Neural progenitor cell (in vitro differentiated cells): ENCODE measurements around the gene NAT10. TPM values are rescaled to one million over a fixed set of nuclear protein-coding genes. Genes with fewer than 3 reads are reported as not detected.

Source experiments
- DNase-seq: peaks from one replicate; pipeline ENCODE4 v3.0.0-alpha.2; 2016; ENCODE audit warnings: low spot score
- H2AFZ ChIP-seq: fragments of 200-600 bp; sonication (generic); replicated peaks from 2 replicates; pipeline ENCODE4 v1.6.1; 2016; ENCODE audit warnings: antibody characterized with exemption
- H3F3A ChIP-seq: fragments of 200-600 bp; sonication (generic); 2 replicates; pipeline ENCODE4 v1.6.1; 2016; ENCODE audit warnings: antibody characterized with exemption, low read depth
- H3K27ac ChIP-seq: fragments of 200-600 bp; sonication (generic); 2 replicates; pipeline ENCODE4 v1.5.1; 2016; ENCODE audit warnings: mild to moderate bottlenecking
- H3K27me3 ChIP-seq: fragments of 200-600 bp; sonication (generic); 2 replicates; pipeline ENCODE4 v1.6.1; 2016; ENCODE audit warnings: mild to moderate bottlenecking, moderate library complexity
- H3K36me3 ChIP-seq: fragments of 200-600 bp; sonication (generic); 2 replicates; pipeline ENCODE4 v1.5.1; 2016
- H3K4me1 ChIP-seq: fragments of 200-600 bp; sonication (generic); 2 replicates; pipeline ENCODE4 v1.6.1; 2016; ENCODE audit warnings: mixed run types
- H3K4me2 ChIP-seq: fragments of 200-600 bp; sonication (generic); 2 replicates; pipeline ENCODE4 v1.6.1; 2016
- H3K4me3 ChIP-seq: fragments of 200-600 bp; sonication (generic); 2 replicates; pipeline ENCODE4 v1.5.1; 2016
- H3K79me2 ChIP-seq: fragments of 200-600 bp; sonication (generic); 2 replicates; pipeline ENCODE4 v1.6.1; 2016; ENCODE audit warnings: low read depth
- H3K9ac ChIP-seq: fragments of 200-600 bp; sonication (generic); 2 replicates; pipeline ENCODE4 v1.6.1; 2016
- H3K9me3 ChIP-seq: fragments of 200-600 bp; sonication (generic); 2 replicates; pipeline ENCODE4 v1.5.1; 2016; ENCODE audit warnings: low read depth
- H4K20me1 ChIP-seq: fragments of 200-600 bp; sonication (generic); 2 replicates; pipeline ENCODE4 v1.6.1; 2016; ENCODE audit warnings: low read depth
- H3K27ac Mint-ChIP-seq: 3 replicates; pipeline ENCODE4 v1.8.0; 2021; ENCODE audit warnings: mixed read lengths
- H3K27me3 Mint-ChIP-seq: 2 replicates; pipeline ENCODE4 v1.8.0; 2022; ENCODE audit warnings: low read depth, mild to moderate bottlenecking, inconsistent platforms, moderate library complexity, mixed read lengths; ENCODE audit not compliant: insufficient read depth
- H3K36me3 Mint-ChIP-seq: 3 replicates; pipeline ENCODE4 v1.8.0; 2021; ENCODE audit warnings: mixed read lengths
- H3K4me1 Mint-ChIP-seq: 3 replicates; pipeline ENCODE4 v1.8.0; 2021; ENCODE audit warnings: mixed read lengths
- H3K4me3 Mint-ChIP-seq: 3 replicates; pipeline ENCODE4 v1.8.0; 2021; ENCODE audit warnings: mild to moderate bottlenecking, moderate library complexity, mixed read lengths
- H3K9me3 Mint-ChIP-seq: 3 replicates; pipeline ENCODE4 v1.8.0; 2020; ENCODE audit warnings: mixed read lengths
- CTCF ChIP-seq: fragments of 200-600 bp; sonication (generic); IDR thresholded peaks from 2 replicates; pipeline ENCODE4 v1.5.1; 2017; ENCODE audit warnings: antibody characterized with exemption, mild to moderate bottlenecking
- EZH2 ChIP-seq: fragments of 200-600 bp; sonication (generic); IDR thresholded peaks from 2 replicates; pipeline ENCODE4 v1.6.1; 2017; ENCODE audit warnings: antibody characterized with exemption, mild to moderate bottlenecking, moderate library complexity
- EZH2phosphoT487 ChIP-seq: fragments of 200-600 bp; sonication (generic); IDR thresholded peaks from 2 replicates; pipeline ENCODE4 v1.6.1; 2017; ENCODE audit warnings: antibody characterized with exemption
- total RNA-seq: library from RNA; depleted of rRNA; stranded (reverse); fragments of >200 nt; gene quantifications from 2 replicates; pipeline ENCODE4 v1.2.3, GENCODE V29; 2015; ENCODE audit warnings: low replicate concordance

NAT10 gene
- total RNA-seq, 1 donor from 2014 or later = 42.9 TPM

GRCh38 chr11:34169686-34170085 lies 64.3 kb downstream of the NAT10 start:
- no peaks in the 10 kb centered on the region for H3K9me3 ChIP-seq
- no peak overlapping the region for H3K27ac Mint-ChIP-seq

GRCh38 chr11:34173050-34173449 lies 67.6 kb downstream of the NAT10 start:
- peaks cover 10% of the 10 kb centered on the region for H3K27me3 Mint-ChIP-seq
- no peak overlapping the region for H3K4me3 Mint-ChIP-seq
- Histone ChIP-seq H2AFZ (no peak overlapping the region), H3F3A (peaks cover 7% of the 10 kb centered on the region), H3K36me3 (no peaks in the 10 kb centered on the region), H3K4me3 (no peak overlapping the region), H4K20me1 (no peaks in the 10 kb centered on the region), H3K79me2 (no peaks in the 10 kb centered on the region), H3K9me3 (no peaks in the 10 kb centered on the region), H3K4me2 (no peak overlapping the region), H3K4me1 (peaks cover 11% of the 10 kb centered on the region), H3K9ac (no peak overlapping the region), H3K27ac (no peak overlapping the region), H3K27me3 (peaks cover 18% of the 10 kb centered on the region)
- peaks cover 14% of the 10 kb centered on the region for H3K4me1 Mint-ChIP-seq
- TF ChIP-seq EZH2phosphoT487 = no peak
- H3K27ac Mint-ChIP-seq = no peak overlapping the region
- no peaks in the 10 kb centered on the region for H3K9me3 Mint-ChIP-seq
- H3K36me3 Mint-ChIP-seq = peaks cover 2% of the 10 kb centered on the region
- DNase-seq = no peak

More at GRCh38 chr11:34169686-34170085, 64.3 kb downstream of the NAT10 start:
- H3K36me3 ChIP-seq = no peaks in the 10 kb centered on the region
- H3K79me2 ChIP-seq = no peaks in the 10 kb centered on the region
- Mint-ChIP-seq H3K4me3 (no peak overlapping the region), H3K4me1 (peaks cover 7% of the 10 kb centered on the region), H3K9me3 (no peaks in the 10 kb centered on the region), H3K36me3 (peaks cover 6% of the 10 kb centered on the region), H3K27me3 (peaks cover 8% of the 10 kb centered on the region)
- H3K4me1 ChIP-seq = no peaks in the 10 kb centered on the region
- DNase-seq = no peak
- no peaks in the 10 kb centered on the region for H3F3A ChIP-seq
- H3K9ac ChIP-seq = no peak overlapping the region
- H2AFZ ChIP-seq = no peak overlapping the region
- H3K27me3 ChIP-seq = peaks cover 7% of the 10 kb centered on the region
- H4K20me1 ChIP-seq = no peaks in the 10 kb centered on the region
- no peak for TF ChIP-seq CTCF
- TF ChIP-seq EZH2 = no peak
- no peak for TF ChIP-seq EZH2phosphoT487
- H3K27ac ChIP-seq = no peak overlapping the region
- no peak overlapping the region for H3K4me2 ChIP-seq
- no peak overlapping the region for H3K4me3 ChIP-seq

DNA sequence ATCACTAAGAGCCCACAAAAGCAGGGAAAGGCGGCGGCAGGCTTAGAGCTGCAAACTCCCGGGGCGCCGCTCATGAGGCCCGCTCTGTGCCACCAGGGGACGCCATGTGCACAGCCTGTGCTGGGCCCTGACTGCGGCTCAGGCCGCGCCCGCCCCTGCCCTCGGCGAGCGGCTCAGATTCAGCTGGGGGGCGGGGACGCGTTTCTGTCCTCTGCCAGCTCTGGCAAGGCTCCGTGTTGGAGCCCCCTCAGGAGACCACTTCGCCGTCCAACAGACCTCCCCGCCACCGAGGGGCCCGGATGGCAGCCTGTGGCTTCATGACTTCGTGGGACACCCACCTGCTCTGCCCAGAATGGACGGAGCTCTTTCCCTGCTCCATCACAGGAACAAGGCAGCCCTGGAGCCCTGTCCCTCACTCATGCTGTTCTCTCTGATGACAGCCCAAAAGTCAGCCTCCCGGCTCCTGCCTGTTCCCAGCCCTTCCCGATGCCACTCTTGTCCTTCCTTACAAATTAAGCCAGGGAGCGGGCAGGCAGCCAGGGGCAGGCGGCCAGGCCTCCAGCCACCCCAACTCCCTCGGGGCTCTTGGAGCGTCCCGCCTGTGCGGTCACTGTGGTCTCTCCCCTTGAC lies 69.1 kb downstream of the NAT10 start:
- H3K4me3 Mint-ChIP-seq = peak overlapping the region; percentile 67
- Histone ChIP-seq H3K27ac (no peak overlapping the region), H3K9ac (no peak overlapping the region), H4K20me1 (no peaks in the 10 kb centered on the region), H3K4me1 (peaks cover 11% of the 10 kb centered on the region), H3K4me3 (peak overlapping the region; percentile 42), H2AFZ (peak overlapping the region; percentile 13), H3K36me3 (no peaks in the 10 kb centered on the region), H3K4me2 (peak overlapping the region; percentile 71), H3K9me3 (no peaks in the 10 kb centered on the region), H3K27me3 (peaks cover 18% of the 10 kb centered on the region), H3K79me2 (no peaks in the 10 kb centered on the region), H3F3A (peaks cover 7% of the 10 kb centered on the region)
- peaks cover 2% of the 10 kb centered on the region for H3K36me3 Mint-ChIP-seq
- TF ChIP-seq CTCF = peak; percentile 83
- TF ChIP-seq EZH2phosphoT487 = no peak
- no peaks in the 10 kb centered on the region for H3K9me3 Mint-ChIP-seq
- peaks cover 14% of the 10 kb centered on the region for H3K4me1 Mint-ChIP-seq
- peaks cover 12% of the 10 kb centered on the region for H3K27me3 Mint-ChIP-seq
- no peak overlapping the region for H3K27ac Mint-ChIP-seq
- DNase-seq = peak; percentile 95

DNA sequence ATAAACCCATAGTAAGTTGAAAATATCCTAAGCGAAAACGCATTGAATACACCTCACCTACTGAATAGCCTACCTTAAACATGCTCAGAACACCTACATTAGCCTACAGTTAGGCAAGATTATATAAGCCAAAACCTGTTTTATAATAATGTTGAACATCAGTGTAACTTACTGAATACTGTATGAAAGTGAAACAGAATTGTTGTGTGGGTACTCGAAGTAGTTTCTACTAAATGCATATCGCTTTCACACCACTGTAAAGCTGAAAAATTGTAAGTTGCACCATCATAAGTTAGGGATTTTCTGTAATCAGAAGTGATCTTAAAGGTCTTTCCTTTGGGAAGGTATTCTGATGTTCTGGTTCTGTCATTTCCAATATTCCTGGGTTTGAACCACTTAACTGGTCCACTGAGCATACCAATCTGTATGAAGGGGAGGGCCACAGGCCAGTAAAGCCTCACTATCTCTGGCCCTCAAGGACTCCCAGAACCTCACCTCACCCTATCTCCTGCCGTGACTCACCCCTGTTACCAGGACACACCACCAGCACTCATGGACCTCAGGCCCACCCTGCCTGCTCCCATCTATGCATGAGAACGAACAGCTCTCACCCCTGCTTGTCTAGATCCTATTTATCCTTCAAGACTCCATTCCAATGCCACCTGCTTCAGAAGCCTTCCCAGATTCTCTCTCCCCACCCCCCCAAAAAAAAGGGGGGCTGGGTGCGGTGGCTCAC lies 70.0 kb downstream of the NAT10 start:
- peak overlapping the region; percentile 57 for H3K27ac Mint-ChIP-seq
- H3K36me3 Mint-ChIP-seq = peaks cover 2% of the 10 kb centered on the region
- Histone ChIP-seq H3K4me1 (peaks cover 11% of the 10 kb centered on the region), H3K27ac (no peak overlapping the region), H3K36me3 (no peaks in the 10 kb centered on the region), H3K4me3 (no peak overlapping the region), H3F3A (peaks cover 7% of the 10 kb centered on the region), H3K9ac (no peak overlapping the region), H4K20me1 (no peaks in the 10 kb centered on the region), H3K9me3 (no peaks in the 10 kb centered on the region), H3K27me3 (peaks cover 18% of the 10 kb centered on the region), H2AFZ (no peak overlapping the region), H3K79me2 (no peaks in the 10 kb centered on the region), H3K4me2 (no peak overlapping the region)
- peaks cover 8% of the 10 kb centered on the region for H3K27me3 Mint-ChIP-seq
- H3K9me3 Mint-ChIP-seq = no peaks in the 10 kb centered on the region
- peaks cover 10% of the 10 kb centered on the region for H3K4me1 Mint-ChIP-seq
- TF ChIP-seq EZH2phosphoT487 (no peak), CTCF (no peak), EZH2 (no peak)
- no peak for DNase-seq
- H3K4me3 Mint-ChIP-seq = peak overlapping the region; percentile 67
